IMR-90 (cell line): ENCODE data around the gene PRR16.

ENCODE experiments used
- BHLHE40 ChIP-seq: fragments of 150-350 bp; IDR thresholded peaks from 2 replicates; pipeline ENCODE4 v1.6.1; 2016; ENCODE audit warnings: mild to moderate bottlenecking, low read depth, low read length
- CTCF ChIP-seq: conservative IDR thresholded peaks from 2 replicates; pipeline ENCODE4 v1.5.1; 2012; ENCODE audit warnings: mild to moderate bottlenecking, low read depth, low read length, improper control_type of control experiment
- MAFK ChIP-seq: IDR thresholded peaks from 2 replicates; pipeline ENCODE4 v1.6.1; 2012; ENCODE audit warnings: low read depth, low read length, improper control_type of control experiment
- NFE2L2 ChIP-seq: fragments of 150-350 bp; IDR thresholded peaks from 2 replicates; pipeline ENCODE4 v1.6.1; 2016; ENCODE audit warnings: low read depth, mild to moderate bottlenecking, low read length
- POLR2A ChIP-seq: IDR thresholded peaks from 2 replicates; pipeline ENCODE4 v1.6.1; 2012; ENCODE audit warnings: mild to moderate bottlenecking, low read depth, low read length
- RAD21 ChIP-seq: IDR thresholded peaks from 2 replicates; pipeline ENCODE4 v1.6.1; 2012; ENCODE audit warnings: low read length, improper control_type of control experiment
- RCOR1 ChIP-seq: IDR thresholded peaks from 2 replicates; pipeline ENCODE4 v1.6.1; 2012; ENCODE audit warnings: mild to moderate bottlenecking, low read length, improper control_type of control experiment; ENCODE audit not compliant: insufficient replicate concordance
- SMC3 ChIP-seq: fragments of 150-350 bp; IDR thresholded peaks from 2 replicates; pipeline ENCODE4 v1.6.1; 2016; ENCODE audit warnings: low read depth, mild to moderate bottlenecking, antibody characterized with exemption, low read length, moderate library complexity

GRCh38 chr5:120734033-120734432, 269.9 kb downstream of the PRR16 start:
- TF ChIP-seq POLR2A, result no peak
- TF ChIP-seq SMC3, result no peak
- TF ChIP-seq CTCF, result no peak
- no peak for TF ChIP-seq NFE2L2
- TF ChIP-seq BHLHE40, result no peak
- TF ChIP-seq MAFK, result no peak
- no peak for TF ChIP-seq RAD21
- no peak for TF ChIP-seq RCOR1
